ENCODE results near the gene BMP2K. TPM values are rescaled to one million over a fixed set of nuclear protein-coding genes. Genes with fewer than 3 reads are reported as not detected.
A peak's percentile ranks its signal among the peaks of the same experiment; 100 is the strongest.

Gene BMP2K
- 17.3 and 19.0 TPM in 2 replicates for total RNA-seq

DNA sequence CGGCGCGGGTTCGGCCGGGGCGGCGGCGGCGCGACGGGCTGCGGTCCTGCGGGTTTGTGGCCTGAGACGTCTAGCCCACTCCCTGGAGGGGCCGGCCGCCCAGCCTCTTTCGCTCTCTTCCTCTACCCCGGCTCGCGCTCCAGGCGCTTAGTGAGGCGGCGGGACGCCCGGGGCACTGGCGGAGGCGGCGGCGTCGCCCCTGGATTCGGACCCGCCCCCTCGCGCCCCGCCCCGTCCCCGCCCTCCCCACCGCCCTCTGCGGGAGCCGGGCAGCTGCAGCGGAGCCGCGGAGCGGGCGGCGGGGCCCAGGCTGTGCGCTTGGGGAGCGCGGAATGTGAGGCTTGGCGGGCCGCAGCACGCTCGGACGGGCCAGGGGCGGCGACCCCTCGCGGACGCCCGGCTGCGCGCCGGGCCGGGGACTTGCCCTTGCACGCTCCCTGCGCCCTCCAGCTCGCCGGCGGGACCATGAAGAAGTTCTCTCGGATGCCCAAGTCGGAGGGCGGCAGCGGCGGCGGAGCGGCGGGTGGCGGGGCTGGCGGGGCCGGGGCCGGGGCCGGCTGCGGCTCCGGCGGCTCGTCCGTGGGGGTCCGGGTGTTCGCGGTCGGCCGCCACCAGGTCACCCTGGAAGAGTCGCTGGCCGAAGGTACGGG lies at the start of gene BMP2K:
BMP2K (plus strand) TSS at position 272 of the 650 bp plus-strand sequence; CDS start at position 466, 194 bp downstream.
- Mint-ChIP-seq H3K4me3 (peak within 1 kb of the TSS; percentile 93), H3K27ac (peak within 1 kb of the TSS; percentile 98), H3K36me3 (ENCODE audit: low read depth) (peaks cover 3% of the 10 kb centered on the region), H3K27me3 (no peaks in the 10 kb centered on the region), H3K4me1 (peaks cover 29% of the 10 kb centered on the region), H3K9me3 (no peaks in the 10 kb centered on the region)
- peak; percentile 93 for DNase-seq
- intact Hi-C loops (cut with micrococcal nuclease) = loop anchor here (2.0 to 10.0 kb wide), 6 partner anchors 163 to 1409 kb away; partner anchors contain the start of genes ANXA3 and PAQR3

DNA sequence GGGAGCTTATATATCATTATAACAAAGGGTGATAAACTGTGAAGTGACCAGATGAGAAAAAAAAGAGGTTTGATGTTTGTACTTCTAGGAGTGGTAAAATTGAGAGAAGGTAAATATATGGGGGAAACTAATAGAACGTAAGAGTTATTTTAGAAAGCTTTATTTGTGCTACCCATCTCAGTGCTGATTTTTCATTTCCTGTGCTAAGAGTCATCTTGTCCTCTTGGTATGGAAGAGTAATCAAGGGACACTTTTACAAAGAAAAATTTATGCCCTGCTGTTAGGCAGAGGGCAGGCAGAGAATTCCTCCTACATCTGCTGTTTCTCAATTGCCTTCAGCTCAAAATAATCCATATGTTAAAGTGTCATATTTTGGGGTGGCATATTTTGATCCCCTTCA lies 49.6 kb upstream of the BMP2K start:
- Mint-ChIP-seq H3K4me1 (peaks cover 4% of the 10 kb centered on the region), H3K9me3 (no peaks in the 10 kb centered on the region), H3K27me3 (peaks cover 1% of the 10 kb centered on the region), H3K27ac (no peak overlapping the region), H3K36me3 (ENCODE audit: low read depth) (no peaks in the 10 kb centered on the region), H3K4me3 (no peak overlapping the region)
- intact Hi-C loops (cut with micrococcal nuclease) = no loop called here
- DNase-seq = no peak

- DNase-seq = no peak
- Mint-ChIP-seq H3K9me3 (no peaks in the 10 kb centered on the region), H3K4me1 (peaks cover 4% of the 10 kb centered on the region), H3K4me3 (no peak overlapping the region), H3K36me3 (ENCODE audit: low read depth) (no peaks in the 10 kb centered on the region), H3K27ac (no peak overlapping the region), H3K27me3 (peaks cover 1% of the 10 kb centered on the region)
- intact Hi-C loops (cut with micrococcal nuclease) = no loop called here
Observed at GRCh38 chr4:78732332-78733104, 43.6 kb upstream of the BMP2K start.

DNA sequence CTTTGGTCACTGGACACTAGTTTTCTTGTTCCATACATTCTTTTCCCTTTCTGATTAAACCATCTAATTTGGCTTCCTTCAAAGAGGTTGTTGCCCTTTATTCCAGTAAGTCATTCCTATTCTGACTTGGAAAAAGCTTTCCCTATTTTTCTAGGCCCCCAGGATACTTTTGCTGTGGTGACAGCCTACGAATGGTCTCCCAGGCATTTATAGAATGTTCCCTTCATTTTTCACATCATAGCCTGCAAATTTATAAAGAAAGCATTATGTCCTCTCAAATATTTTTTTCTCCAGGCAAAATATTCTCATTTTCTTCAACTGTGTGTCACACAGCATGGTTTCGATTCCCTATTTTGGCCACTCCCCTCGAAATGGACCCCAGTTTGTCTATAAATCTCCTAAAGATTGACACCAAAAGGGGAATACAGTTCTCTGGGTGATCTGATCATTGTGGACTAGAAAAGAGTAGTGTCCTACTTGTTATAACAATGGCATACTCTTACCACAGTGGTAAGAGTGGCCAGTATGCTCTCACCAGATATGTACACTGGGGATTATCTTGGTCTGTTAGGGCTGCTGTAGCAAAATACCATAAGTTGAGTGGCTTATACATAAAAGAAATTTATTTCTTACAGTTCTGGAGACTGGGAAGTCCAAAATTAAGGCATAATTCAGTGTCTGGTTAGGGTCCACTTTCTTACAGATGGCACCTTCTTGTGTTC lies 41.5 kb upstream of the BMP2K start:
- peaks cover 1% of the 10 kb centered on the region for H3K27me3 Mint-ChIP-seq
- DNase-seq = no peak
- no peaks in the 10 kb centered on the region for H3K36me3 Mint-ChIP-seq (ENCODE audit: low read depth)
- peaks cover 4% of the 10 kb centered on the region for H3K4me1 Mint-ChIP-seq
- H3K4me3 Mint-ChIP-seq = no peak overlapping the region
- intact Hi-C loops (cut with micrococcal nuclease) = no loop called here
- H3K27ac Mint-ChIP-seq = no peak overlapping the region
- no peaks in the 10 kb centered on the region for H3K9me3 Mint-ChIP-seq

DNA sequence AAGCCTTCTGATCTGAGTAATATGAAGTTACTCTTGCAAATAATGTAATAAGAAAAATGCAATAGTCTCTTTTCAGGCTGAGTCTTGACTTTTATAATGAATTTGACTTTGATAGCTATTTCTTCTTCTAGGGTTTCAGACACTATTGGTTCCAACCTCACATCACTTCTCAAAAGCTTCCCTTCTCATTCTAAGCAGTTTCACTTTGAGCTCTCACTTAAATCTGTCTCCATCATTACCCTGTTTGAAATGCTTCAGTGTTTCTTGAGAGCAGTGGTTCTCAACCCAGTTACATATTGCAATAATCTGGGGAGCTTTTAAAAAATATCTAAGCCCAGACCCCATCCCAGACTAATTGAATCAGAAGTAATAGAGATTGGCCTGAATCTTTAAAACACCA lies 40.5 kb upstream of the BMP2K start:
- intact Hi-C loops (cut with micrococcal nuclease) = no loop called here
- Mint-ChIP-seq H3K27me3 (peaks cover 1% of the 10 kb centered on the region), H3K4me3 (no peak overlapping the region), H3K36me3 (ENCODE audit: low read depth) (no peaks in the 10 kb centered on the region), H3K27ac (no peak overlapping the region), H3K9me3 (no peaks in the 10 kb centered on the region), H3K4me1 (peaks cover 4% of the 10 kb centered on the region)
- DNase-seq = no peak

DNA sequence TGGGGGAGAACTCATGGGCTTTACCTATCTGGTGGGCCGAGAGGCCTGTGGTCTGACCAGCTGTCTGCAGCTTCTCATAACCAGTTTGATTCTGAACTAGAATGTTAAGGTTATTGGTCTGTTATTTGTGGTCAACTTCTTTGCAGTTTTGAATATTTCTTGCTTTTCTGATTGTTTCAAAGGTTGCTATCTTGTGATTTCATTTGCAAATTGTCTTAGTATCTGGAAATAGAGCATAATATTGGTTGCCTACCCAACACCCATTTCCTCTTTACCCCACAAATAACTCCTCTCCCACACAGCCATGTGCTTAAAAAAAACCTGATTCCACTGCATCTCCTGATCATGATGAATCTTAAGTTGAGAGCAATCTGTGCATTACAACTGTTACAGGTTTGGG lies 39.1 kb upstream of the BMP2K start:
- no peaks in the 10 kb centered on the region for H3K9me3 Mint-ChIP-seq
- H3K27ac Mint-ChIP-seq = no peak overlapping the region
- peaks cover 4% of the 10 kb centered on the region for H3K4me1 Mint-ChIP-seq
- H3K36me3 Mint-ChIP-seq (ENCODE audit: low read depth) = no peaks in the 10 kb centered on the region
- peaks cover under 1% of the 10 kb centered on the region for H3K27me3 Mint-ChIP-seq
- no peak overlapping the region for H3K4me3 Mint-ChIP-seq
- intact Hi-C loops (cut with micrococcal nuclease) = no loop called here
- no peak for DNase-seq

- intact Hi-C loops (cut with micrococcal nuclease) = no loop called here
- no peak for DNase-seq
- no peak overlapping the region for H3K4me3 Mint-ChIP-seq
- H3K27me3 Mint-ChIP-seq = peaks cover 3% of the 10 kb centered on the region
- peaks cover 4% of the 10 kb centered on the region for H3K4me1 Mint-ChIP-seq
- H3K9me3 Mint-ChIP-seq = no peaks in the 10 kb centered on the region
- H3K36me3 Mint-ChIP-seq (ENCODE audit: low read depth) = no peaks in the 10 kb centered on the region
- no peak overlapping the region for H3K27ac Mint-ChIP-seq
Observed at GRCh38 chr4:78737973-78738372, 38.2 kb upstream of the BMP2K start.

- Mint-ChIP-seq H3K27ac (no peak overlapping the region), H3K4me3 (no peak overlapping the region), H3K27me3 (peaks cover 3% of the 10 kb centered on the region), H3K9me3 (no peaks in the 10 kb centered on the region), H3K36me3 (ENCODE audit: low read depth) (no peaks in the 10 kb centered on the region), H3K4me1 (no peaks in the 10 kb centered on the region)
- DNase-seq = no peak
- intact Hi-C loops (cut with micrococcal nuclease) = no loop called here
Observed at GRCh38 chr4:78742300-78742699, 33.9 kb upstream of the BMP2K start.

DNA sequence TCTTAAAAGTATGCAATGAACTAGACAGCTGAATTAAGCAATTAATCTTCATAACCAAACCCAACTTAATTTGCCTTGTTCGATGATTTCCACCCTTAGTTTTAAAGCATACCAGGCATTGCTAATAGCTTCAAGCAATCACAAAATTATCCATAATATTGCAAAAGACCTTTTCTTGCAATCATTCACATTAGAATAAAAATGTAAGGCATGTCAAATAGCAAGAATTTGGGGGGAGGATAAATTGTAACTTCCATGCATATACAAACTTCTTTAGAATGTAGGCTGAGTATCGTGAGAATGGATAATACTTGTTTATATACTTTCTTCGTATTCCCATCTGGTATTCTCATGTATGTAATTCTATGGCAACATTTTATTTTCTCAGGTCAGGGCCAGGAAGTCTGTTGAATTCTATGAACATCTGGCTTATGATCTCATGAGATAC lies 28.7 kb upstream of the BMP2K start:
- intact Hi-C loops (cut with micrococcal nuclease) = no loop called here
- Mint-ChIP-seq H3K4me1 (no peaks in the 10 kb centered on the region), H3K27ac (no peak overlapping the region)

DNA sequence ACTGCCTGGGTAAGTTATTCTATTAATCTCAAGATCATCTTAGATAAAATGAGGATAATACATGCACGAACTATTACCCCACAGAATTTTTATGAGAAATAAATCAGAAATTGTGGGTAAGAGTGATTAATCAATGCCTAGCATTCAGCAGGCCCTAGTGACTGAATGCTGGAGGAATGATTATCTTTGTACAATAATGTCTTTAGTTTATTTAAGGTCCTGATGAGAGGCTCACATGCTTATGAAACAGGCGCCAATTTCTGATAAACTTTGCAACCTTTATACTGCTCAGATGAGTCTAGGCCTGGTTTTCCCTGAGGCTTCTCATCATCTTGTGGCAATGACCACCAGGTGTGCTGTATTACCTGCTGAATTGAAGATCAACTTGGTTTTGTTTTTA lies 27.8 kb upstream of the BMP2K start:
- Mint-ChIP-seq H3K36me3 (ENCODE audit: low read depth) (no peaks in the 10 kb centered on the region), H3K9me3 (no peaks in the 10 kb centered on the region), H3K4me1 (no peaks in the 10 kb centered on the region), H3K4me3 (no peak overlapping the region), H3K27ac (no peak overlapping the region), H3K27me3 (no peaks in the 10 kb centered on the region)
- intact Hi-C loops (cut with micrococcal nuclease) = no loop called here
- no peak for DNase-seq

More for the DNA sequence above, 28.7 kb upstream of the BMP2K start:
- H3K4me3 Mint-ChIP-seq = no peak overlapping the region
- no peaks in the 10 kb centered on the region for H3K27me3 Mint-ChIP-seq
- DNase-seq = no peak
- H3K36me3 Mint-ChIP-seq (ENCODE audit: low read depth) = no peaks in the 10 kb centered on the region
- no peaks in the 10 kb centered on the region for H3K9me3 Mint-ChIP-seq

GRCh38 chr4:78749258-78749971 lies 26.7 kb upstream of the BMP2K start:
- no peak for DNase-seq
- Mint-ChIP-seq H3K4me3 (no peak overlapping the region), H3K4me1 (no peaks in the 10 kb centered on the region), H3K27me3 (no peaks in the 10 kb centered on the region), H3K36me3 (ENCODE audit: low read depth) (no peaks in the 10 kb centered on the region), H3K9me3 (no peaks in the 10 kb centered on the region), H3K27ac (no peak overlapping the region)
- intact Hi-C loops (cut with micrococcal nuclease) = no loop called here

DNA sequence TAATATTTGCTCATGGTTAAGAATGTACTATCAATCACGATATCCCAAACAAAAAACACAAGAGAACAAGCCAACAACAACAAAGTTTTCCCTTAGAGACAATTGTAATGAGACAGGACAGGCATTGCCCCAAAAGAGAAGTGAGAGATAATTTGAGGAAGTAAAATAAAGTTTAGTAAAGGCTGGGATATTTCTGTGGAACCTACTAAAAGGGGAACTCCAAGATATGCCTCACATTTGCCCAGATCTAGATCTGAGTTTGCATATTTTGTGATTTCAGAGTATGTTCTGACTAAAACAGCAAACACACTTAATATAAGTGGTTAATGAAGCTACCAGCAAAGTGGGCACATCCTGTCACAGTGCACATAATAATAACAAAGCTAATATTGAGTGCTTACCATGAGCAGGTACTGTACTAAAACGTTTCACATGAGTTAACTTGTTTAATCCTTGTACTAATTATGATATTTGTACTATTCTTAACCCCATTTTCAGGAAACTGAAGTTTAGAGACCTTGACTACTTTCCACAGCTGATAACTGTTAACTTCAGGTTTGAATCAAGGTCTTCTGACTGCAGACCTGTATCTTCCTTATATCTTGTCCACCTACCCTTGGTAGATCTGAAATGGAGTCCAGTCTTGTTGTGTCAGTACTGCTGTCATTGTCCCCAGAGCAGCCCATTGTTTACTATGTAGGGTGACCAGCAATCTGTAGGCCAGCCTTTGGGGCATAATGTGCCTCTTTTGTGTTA lies 26.0 kb upstream of the BMP2K start:
- no peak overlapping the region for H3K27ac Mint-ChIP-seq
- H3K4me1 Mint-ChIP-seq = no peaks in the 10 kb centered on the region
- no peak overlapping the region for H3K4me3 Mint-ChIP-seq
- H3K27me3 Mint-ChIP-seq = no peaks in the 10 kb centered on the region
- intact Hi-C loops (cut with micrococcal nuclease) = no loop called here
- no peak for DNase-seq
- H3K36me3 Mint-ChIP-seq (ENCODE audit: low read depth) = no peaks in the 10 kb centered on the region
- no peaks in the 10 kb centered on the region for H3K9me3 Mint-ChIP-seq

DNA sequence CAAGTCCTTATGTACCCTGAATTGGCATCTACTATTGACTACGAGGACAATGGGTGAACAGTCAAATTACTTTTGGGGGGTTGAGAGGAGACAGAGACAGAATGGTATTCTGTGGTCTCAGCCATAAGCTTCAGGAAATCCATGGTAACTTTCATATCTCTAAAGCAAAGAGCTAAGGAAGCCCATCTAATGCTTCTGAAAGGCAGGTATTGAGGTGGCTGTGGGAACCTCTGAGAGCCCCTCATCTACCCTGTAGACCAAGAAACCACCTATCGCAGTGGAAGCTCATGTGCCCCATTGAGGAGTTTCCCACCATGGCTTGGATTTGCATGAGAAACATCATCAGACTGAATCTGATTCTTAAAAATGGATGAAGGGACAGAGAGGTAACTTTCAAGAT lies 23.1 kb upstream of the BMP2K start:
- Mint-ChIP-seq H3K27ac (no peak overlapping the region), H3K27me3 (no peaks in the 10 kb centered on the region), H3K4me3 (no peak overlapping the region), H3K9me3 (no peaks in the 10 kb centered on the region), H3K36me3 (ENCODE audit: low read depth) (no peaks in the 10 kb centered on the region), H3K4me1 (no peaks in the 10 kb centered on the region)
- intact Hi-C loops (cut with micrococcal nuclease) = no loop called here
- no peak for DNase-seq

Data from activated CD4-positive, alpha-beta T cell treated with anti-CD3 and anti-CD28 coated beads, Interleukin-2, amount 10 ng/mL, durations not matched to agents 24 days and 14 days (primary cell).